DOHH2 (cell line): ENCODE results near the gene SH3RF3.

Experiments
- EZH2phosphoT487 ChIP-seq: fragments of 200-600 bp; sonication (generic); IDR thresholded peaks from 2 replicates; pipeline ENCODE4 v1.6.1; 2017; ENCODE audit warnings: borderline replicate concordance, mild to moderate bottlenecking, antibody characterized with exemption, low read length, moderate library complexity, mixed read lengths
- TF ChIP-seq, protein P1 (sequence below): fragments of 200-600 bp; sonication (generic); IDR thresholded peaks from one replicate; pipeline ENCODE4 v1.5.1; 2014; ENCODE audit warnings: antibody characterized with exemption, mild to moderate bottlenecking, low read depth, low read length; ENCODE audit not compliant: poor library complexity, severe bottlenecking

DNA sequence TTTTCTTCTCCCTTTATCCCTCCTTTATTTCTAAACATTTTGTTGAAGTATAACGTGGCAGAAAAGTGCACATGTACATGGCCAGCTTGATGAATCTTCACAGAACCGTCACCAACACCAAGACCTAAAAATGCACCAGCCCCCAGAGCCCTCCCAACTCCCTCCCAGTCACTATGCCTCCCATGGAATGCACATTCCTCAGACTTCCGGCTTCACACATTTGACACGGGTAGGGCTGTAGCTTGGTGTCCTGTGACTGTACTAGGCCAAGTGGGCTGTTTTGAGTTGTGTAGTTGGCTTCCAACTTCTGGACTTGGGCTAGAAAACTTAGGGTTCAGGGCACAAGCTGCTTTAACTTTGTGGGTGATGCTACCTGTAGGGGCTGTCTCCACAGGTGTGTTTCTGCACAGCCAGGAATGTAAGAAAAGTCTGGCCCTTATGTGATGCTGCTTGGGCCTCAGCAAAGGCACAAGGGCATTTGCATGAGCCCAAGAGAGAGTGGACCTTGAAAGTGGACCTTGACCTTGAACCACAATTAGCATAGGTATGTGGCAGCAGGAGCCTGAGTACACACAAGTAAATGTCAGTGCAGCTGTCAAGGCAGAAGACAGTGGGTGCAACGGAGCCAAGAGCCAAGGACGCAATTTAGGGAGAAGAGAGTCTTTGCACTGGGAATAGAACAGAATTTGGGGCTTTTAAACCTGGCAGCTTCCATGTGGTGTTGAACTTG is 406.4 kb downstream of the SH3RF3 start:
- TF ChIP-seq, protein P1, sequence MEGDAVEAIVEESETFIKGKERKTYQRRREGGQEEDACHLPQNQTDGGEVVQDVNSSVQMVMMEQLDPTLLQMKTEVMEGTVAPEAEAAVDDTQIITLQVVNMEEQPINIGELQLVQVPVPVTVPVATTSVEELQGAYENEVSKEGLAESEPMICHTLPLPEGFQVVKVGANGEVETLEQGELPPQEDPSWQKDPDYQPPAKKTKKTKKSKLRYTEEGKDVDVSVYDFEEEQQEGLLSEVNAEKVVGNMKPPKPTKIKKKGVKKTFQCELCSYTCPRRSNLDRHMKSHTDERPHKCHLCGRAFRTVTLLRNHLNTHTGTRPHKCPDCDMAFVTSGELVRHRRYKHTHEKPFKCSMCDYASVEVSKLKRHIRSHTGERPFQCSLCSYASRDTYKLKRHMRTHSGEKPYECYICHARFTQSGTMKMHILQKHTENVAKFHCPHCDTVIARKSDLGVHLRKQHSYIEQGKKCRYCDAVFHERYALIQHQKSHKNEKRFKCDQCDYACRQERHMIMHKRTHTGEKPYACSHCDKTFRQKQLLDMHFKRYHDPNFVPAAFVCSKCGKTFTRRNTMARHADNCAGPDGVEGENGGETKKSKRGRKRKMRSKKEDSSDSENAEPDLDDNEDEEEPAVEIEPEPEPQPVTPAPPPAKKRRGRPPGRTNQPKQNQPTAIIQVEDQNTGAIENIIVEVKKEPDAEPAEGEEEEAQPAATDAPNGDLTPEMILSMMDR, result no peak
- no peak for TF ChIP-seq EZH2phosphoT487
